T follicular helper cell (primary cell): Measurements from ENCODE around the gene GNG12.

Source experiments
- DNase-seq: peaks from one replicate; pipeline ENCODE4 v3.0.0-alpha.2; 2020; ENCODE audit warnings: low read depth

GNG12 gene

GRCh38 chr1:67814121-67814772 lies 19.0 kb downstream of the GNG12 start:
- DNase-seq = no peak

- no peak for DNase-seq
Observed at GRCh38 chr1:67812226-67812625, 21.0 kb downstream of the GNG12 start.

DNA sequence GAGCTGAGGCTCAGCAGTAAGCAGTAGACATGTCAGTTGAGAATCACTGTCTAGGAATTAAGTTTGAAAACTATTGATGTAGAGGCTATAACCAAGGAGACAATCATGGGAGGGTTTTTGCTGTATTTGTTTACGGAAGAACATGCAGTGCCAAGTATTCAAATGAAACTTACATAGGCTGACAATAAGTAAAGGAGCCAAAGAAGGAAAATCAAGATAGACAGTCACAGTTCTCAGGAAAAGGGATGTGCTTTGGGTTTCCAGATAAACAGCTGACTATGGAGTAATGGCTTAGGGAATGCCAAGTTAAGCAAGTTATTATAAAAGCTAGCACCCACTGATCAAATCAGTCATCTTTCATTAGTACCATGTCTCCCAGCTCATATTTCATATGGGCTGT lies 21.5 kb downstream of the GNG12 start:
- DNase-seq = no peak

GRCh38 chr1:67809887-67810286 lies 23.4 kb downstream of the GNG12 start:
- no peak for DNase-seq

GRCh38 chr1:67807282-67807681 lies 26.0 kb downstream of the GNG12 start:
- no peak for DNase-seq

DNA sequence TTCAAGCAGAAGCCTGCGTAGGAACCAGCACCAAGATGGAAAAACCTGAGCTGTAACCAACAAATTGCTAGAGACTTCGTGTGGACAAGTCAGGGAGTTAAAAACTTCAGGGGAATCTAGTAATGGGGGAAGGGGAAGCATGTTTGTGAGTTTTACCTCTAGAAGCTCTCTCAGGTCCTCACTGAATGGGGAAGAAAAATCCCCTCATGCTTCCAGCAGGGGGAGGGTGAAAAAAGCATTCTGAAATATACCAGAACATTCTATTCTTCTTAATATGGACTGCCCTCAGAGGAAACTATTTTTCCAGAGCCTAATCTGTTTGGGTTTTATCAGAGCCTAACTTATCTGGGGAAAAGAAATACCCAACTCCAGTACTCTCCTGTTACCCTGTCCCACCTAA lies 28.6 kb downstream of the GNG12 start:
- DNase-seq = no peak

DNA sequence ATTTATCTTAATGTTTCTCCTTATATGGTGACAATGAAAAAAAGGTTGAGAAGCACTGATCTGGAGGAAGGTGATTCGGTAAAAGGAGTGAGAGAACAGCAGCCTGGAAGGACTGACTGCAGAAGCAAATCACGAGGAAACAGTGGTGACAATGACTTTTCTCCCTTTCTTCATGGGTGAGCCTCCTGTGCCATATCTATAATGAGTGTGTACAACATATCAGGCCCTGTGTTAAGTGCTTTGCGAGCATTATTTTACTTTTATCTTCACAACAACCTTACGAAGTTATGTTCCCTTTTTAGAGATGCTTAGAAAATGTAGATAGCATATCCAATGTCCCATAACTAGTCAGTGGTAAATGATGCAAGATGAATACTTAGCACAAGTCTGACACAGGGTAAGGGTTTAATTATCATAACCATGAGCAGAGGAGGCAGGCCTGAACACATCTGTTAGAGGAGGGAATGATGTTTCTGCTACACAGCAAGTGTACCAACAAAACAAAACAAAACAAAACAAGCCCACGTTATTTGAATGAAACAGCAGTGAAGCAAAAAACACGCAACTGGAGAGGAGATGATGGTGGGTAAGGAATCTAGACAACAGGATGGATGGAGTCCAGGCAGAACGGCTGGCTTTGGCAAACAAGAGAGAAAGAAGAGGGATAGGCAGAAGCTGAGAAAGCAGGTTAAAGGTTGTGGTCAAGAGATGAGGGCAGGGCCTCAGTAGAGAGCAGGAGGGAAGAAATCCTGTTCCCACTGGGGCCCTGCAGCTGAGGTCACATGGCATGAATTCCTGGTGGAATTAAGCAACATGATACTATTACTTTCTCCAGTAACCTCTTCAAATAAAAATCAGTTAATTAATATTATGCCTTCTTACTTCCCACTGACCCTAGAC lies 29.6 kb downstream of the GNG12 start:
- DNase-seq = no peak

DNA sequence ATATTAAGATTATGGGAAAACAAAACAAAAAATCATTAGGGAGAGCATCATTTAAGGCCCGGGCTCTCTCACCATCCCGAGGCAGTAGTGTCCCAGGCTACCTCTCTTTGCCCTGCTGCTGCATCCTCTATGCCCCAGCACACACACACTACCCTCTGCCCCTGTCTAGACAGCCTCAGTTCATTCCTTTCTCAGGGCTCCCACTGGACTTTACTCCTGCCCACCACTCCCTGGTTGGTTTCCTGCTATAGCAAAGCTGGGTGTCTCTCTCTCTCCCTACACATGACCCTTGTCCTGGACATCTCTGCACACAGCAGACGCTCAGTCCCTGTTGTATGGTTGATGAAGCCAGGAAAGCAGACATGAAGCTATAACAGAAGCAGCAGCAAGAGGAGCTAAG lies 30.7 kb downstream of the GNG12 start:
- no peak for DNase-seq

- DNase-seq = no peak
Observed at GRCh38 chr1:67801903-67802302, 31.4 kb downstream of the GNG12 start.

- no peak for DNase-seq
Observed at GRCh38 chr1:67795179-67795912, 37.9 kb downstream of the GNG12 start.

- DNase-seq = no peak
Observed at GRCh38 chr1:67793562-67793961, 39.7 kb downstream of the GNG12 start.

- DNase-seq = no peak
Observed at GRCh38 chr1:67792741-67793458, 40.4 kb downstream of the GNG12 start.

- DNase-seq = no peak
Observed at GRCh38 chr1:67792103-67792502, 41.2 kb downstream of the GNG12 start.

- no peak for DNase-seq
Observed at GRCh38 chr1:67791686-67792085, 41.6 kb downstream of the GNG12 start.

GRCh38 chr1:67791261-67791660 lies 42.0 kb downstream of the GNG12 start:
- no peak for DNase-seq

DNA sequence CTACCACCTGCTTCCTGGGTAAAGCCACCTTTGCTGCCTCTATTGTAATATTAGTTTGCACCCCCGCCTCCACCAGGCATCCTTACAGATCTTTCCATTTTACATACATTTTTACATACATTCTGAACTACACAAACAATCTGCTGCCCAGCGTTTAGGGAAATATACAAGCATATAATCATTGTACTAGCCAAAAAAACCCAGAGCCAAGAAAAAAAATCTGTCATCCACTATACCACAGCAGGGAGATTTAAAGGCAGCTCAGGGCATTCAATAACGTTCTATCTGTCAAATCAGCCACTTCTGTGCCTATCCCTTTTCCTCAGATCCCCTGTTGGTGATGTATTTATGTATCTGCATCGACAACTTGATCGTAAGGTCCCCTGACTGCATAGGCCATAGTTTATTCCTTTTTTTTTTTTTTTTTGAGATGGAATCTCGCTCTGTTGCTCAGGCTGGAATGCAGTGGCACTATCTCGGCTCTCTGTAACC lies 43.0 kb downstream of the GNG12 start:
- DNase-seq = no peak

GRCh38 chr1:67789551-67789950 lies 43.7 kb downstream of the GNG12 start:
- DNase-seq = no peak

- DNase-seq = no peak
Observed at GRCh38 chr1:67788904-67789303, 44.4 kb downstream of the GNG12 start.

DNA sequence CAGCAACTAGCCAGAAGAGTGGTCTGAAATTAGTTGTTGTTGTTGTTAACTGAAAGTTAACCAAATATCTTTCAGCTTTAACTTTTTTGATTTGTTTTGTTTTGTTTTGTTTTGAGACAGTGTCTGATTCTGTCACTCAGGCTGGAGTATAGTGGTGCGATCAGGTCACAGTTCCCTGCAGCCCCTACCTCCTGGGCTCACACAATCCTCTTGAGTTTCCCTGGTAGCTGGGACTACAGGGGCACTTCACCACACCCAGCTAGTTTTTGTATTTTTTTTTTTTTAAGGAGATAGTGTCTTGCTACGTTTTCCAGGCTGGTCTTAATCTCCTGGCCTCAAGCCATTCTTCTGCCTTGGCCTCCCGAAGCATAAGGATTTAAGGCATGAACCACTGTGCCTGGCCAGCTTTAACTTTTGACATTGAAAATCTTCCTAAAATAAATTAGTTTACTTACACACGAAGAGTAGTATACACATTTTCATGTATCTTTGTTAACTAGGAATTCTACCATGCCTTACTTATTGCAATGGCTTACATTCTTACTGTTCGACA lies 45.0 kb downstream of the GNG12 start:
- no peak for DNase-seq

- DNase-seq = no peak
Observed at GRCh38 chr1:67787746-67788145, 45.5 kb downstream of the GNG12 start.
